Activated CD4-positive, alpha-beta memory T cell treated with anti-CD3 and anti-CD28 coated beads, Interleukin-2, amount 10 ng/mL, durations not matched to agents 7 days and 5 days (primary cell): ENCODE data around the gene RGPD3. TPM values are rescaled to one million over a fixed set of nuclear protein-coding genes. Genes with fewer than 3 reads are reported as not detected.
A peak's percentile ranks its signal among the peaks of the same experiment; 100 is the strongest.
"Not testable (repeated sequence)": the region's sequence is repeated elsewhere in the genome, so short reads cannot be mapped to it uniquely, and the experiment has no call there.

Experiments
- CTCF ChIA-PET: fragments of 350-600 bp; sonication (Branson Sonifier 250); formaldehyde crosslinking; loops from one replicate; lab custom pipeline; 2021; ENCODE audit warnings: antibody characterized with exemption, inconsistent platforms; lab: Charles Lee
- POLR2A ChIA-PET: fragments of 350-600 bp; sonication (Branson Sonifier 250); formaldehyde crosslinking; loops from one replicate; lab custom pipeline; 2021; ENCODE audit warnings: antibody characterized with exemption; lab: Charles Lee
- DNase-seq: peaks from one replicate; pipeline ENCODE4 v3.0.0-alpha.2; 2020
- H3K27ac Mint-ChIP-seq: one replicate; pipeline ENCODE4 v1.8.0; 2021; ENCODE audit warnings: mild to moderate bottlenecking, mixed read lengths
- H3K27me3 Mint-ChIP-seq: one replicate; pipeline ENCODE4 v1.8.0; 2021; ENCODE audit warnings: mixed read lengths
- H3K36me3 Mint-ChIP-seq: one replicate; pipeline ENCODE4 v1.8.0; 2021; ENCODE audit warnings: low read depth, mixed read lengths
- H3K4me1 Mint-ChIP-seq: one replicate; pipeline ENCODE4 v1.8.0; 2021; ENCODE audit warnings: mixed read lengths
- H3K4me3 Mint-ChIP-seq: one replicate; pipeline ENCODE4 v1.8.0; 2021; ENCODE audit warnings: mild to moderate bottlenecking, mixed read lengths
- H3K9me3 Mint-ChIP-seq: one replicate; pipeline ENCODE4 v1.8.0; 2021; ENCODE audit warnings: mixed read lengths
- total RNA-seq, 2 experiments: library from RNA; stranded (reverse); gene quantifications; one replicate each; pipeline ENCODE4 v1.2.3, GENCODE V29; 2021

RGPD3 gene
- total RNA-seq, 2 experiments from 2014 or later, result 0.05 to 0.20 TPM

- H3K9me3 Mint-ChIP-seq, H3K27me3 Mint-ChIP-seq, H3K4me3 Mint-ChIP-seq, POLR2A ChIA-PET, H3K27ac Mint-ChIP-seq, H3K4me1 Mint-ChIP-seq, H3K36me3 Mint-ChIP-seq: not testable (repeated sequence)
- DNase-seq, result peak; percentile 17
- CTCF ChIA-PET, result interaction anchor here (0.6 kb wide), 1 partner anchor 604 kb away, joined by 3 read pairs; no protein-coding TSS in a partner anchor
Observed at GRCh38 chr2:106461882-106462281, 6.3 kb downstream of the RGPD3 start.

DNA sequence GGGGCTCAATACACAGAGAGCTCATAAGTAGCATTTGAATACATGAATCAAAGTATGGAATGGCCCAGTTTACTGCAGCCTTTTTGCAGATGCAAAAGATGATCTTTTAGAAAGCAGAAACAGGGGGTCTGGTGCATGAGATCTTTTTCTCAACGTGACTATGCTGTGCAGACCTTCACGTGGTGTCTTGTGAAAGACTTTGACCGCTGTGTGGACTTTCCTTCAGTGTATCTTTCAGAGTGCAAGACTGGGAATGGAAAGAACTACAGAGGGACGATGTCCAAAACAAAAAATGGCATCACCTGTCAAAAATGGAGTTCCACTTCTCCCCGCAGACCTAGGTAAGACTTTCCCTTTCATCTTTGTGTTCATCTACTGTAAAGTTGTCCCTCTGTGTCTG lies 77.5 kb downstream of the RGPD3 start:
- H3K36me3 Mint-ChIP-seq, H3K27ac Mint-ChIP-seq, POLR2A ChIA-PET, H3K4me3 Mint-ChIP-seq, CTCF ChIA-PET, DNase-seq, H3K4me1 Mint-ChIP-seq, H3K9me3 Mint-ChIP-seq: not testable (repeated sequence)
- H3K27me3 Mint-ChIP-seq, result peaks cover 12% of the 10 kb centered on the region

DNA sequence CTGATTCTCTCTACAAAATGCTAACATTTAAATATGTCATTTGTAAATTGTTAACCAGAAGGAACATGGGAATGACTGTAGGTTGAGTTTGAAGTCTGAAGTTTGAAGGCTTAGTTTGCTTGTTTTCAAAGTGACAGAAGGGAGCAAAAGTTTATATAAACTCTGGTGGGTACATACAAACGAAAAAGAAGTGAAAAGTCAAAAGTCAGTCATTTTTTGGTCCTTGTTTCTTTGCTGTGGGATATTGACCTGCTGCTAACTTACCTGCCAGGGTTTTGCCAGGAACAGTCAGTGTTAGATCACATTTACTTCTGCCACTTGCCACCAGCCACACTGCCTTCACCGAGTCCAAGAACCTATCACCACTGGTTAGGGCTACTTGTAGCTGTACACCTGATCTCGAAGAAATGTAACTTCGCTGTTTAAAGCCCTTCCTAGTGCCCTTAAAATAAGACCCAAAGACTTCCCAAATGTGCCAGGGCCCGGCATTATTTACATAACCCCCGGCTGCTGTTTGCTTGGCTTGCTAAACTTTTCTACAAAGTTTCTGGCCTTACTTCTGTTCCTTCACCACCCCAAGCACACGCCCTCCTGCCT lies 79.3 kb downstream of the RGPD3 start:
- CTCF ChIA-PET, result interaction anchor here (0.6 kb wide), 1 partner anchor 164 kb away, joined by 3 read pairs; no protein-coding TSS in a partner anchor
- DNase-seq, H3K4me3 Mint-ChIP-seq, H3K36me3 Mint-ChIP-seq, H3K4me1 Mint-ChIP-seq, H3K27ac Mint-ChIP-seq, POLR2A ChIA-PET, H3K9me3 Mint-ChIP-seq: not testable (repeated sequence)
- H3K27me3 Mint-ChIP-seq, result peaks cover 14% of the 10 kb centered on the region

- H3K36me3 Mint-ChIP-seq, H3K4me1 Mint-ChIP-seq, POLR2A ChIA-PET, H3K9me3 Mint-ChIP-seq, CTCF ChIA-PET, H3K27ac Mint-ChIP-seq, H3K4me3 Mint-ChIP-seq, DNase-seq: not testable (repeated sequence)
- peaks cover 20% of the 10 kb centered on the region for H3K27me3 Mint-ChIP-seq
Observed at GRCh38 chr2:106384548-106384947, 83.7 kb downstream of the RGPD3 start.

DNA sequence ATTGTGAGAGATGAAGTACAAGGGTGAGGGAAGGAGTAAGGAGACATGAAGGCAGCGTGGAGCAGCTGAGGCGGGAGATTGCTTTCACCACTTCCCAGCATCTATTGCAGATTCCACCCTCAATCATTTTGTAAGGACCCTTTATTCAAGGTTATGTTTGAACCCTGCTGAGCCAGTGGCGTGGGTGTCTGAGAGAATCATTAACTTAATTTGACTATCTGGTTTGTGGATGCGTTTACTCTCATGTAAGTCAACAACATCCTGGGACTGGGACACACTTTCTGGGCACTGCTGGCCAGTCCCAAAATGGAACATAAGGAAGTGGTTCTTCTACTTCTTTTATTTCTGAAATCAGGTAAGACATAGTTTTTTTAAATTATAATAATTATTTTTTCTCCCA lies 86.3 kb downstream of the RGPD3 start:
- H3K4me1 Mint-ChIP-seq, POLR2A ChIA-PET, H3K4me3 Mint-ChIP-seq, DNase-seq, H3K36me3 Mint-ChIP-seq, H3K9me3 Mint-ChIP-seq, CTCF ChIA-PET, H3K27ac Mint-ChIP-seq: not testable (repeated sequence)
- peaks cover 16% of the 10 kb centered on the region for H3K27me3 Mint-ChIP-seq

- H3K36me3 Mint-ChIP-seq, H3K27me3 Mint-ChIP-seq, H3K27ac Mint-ChIP-seq: not testable (repeated sequence)
Observed at GRCh38 chr2:106379567-106379966, 88.6 kb downstream of the RGPD3 start.

DNA sequence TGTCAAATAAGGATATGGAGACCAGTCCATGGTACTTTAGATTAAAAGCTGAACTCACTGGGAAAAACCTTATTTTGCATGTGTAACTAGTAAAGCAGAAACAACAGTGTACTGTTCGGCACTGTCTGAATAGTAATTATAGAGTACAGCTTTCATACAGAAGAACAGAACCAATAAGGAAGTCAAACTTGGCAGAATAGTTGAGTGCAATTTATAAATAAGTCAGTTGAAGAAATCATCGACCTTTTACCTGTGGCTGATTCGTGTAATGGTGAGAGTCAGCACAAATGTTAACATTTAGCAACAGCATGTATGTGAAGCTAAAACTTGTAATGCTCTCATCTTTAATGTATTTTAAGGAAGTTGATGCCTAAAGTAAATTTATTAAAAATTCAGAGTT lies 99.0 kb downstream of the RGPD3 start:
- DNase-seq, H3K4me3 Mint-ChIP-seq, CTCF ChIA-PET, H3K36me3 Mint-ChIP-seq, POLR2A ChIA-PET, H3K27me3 Mint-ChIP-seq, H3K27ac Mint-ChIP-seq, H3K9me3 Mint-ChIP-seq, H3K4me1 Mint-ChIP-seq: not testable (repeated sequence)

More at GRCh38 chr2:106379567-106379966, 88.6 kb downstream of the RGPD3 start:
- POLR2A ChIA-PET, H3K4me3 Mint-ChIP-seq, H3K4me1 Mint-ChIP-seq, DNase-seq, CTCF ChIA-PET, H3K9me3 Mint-ChIP-seq: not testable (repeated sequence)

DNA sequence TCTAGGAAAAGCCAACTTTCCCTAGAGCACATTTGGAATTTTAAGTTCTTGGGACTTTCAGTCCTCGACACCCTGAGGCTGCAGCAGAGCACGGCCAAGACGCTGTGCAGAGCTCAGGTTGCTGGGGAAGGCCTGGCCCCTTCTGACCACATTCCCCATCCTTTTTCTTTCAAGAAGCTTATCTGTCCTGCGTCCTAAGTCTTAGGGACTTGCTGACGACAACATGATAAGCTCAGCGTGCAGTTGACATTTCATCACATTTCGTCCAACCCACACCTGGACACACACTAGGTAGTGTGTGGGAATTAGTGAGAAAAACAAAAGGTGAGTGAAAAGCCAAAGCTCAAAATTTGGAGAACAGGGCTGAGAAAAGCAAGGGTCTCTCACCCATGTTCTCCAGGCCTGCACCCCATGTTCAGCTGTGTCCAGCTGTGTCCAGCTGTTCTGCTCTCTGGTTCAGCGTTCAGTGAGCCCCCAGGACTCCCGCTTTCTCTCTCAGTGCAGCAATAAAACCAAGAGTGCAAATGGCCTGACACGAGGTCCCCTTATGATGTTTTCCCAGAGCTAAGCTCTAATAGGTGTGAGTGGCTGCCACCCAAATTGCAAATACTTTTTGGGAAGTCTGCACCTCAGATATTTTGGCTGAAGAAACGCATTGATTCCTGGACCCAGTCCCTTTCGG lies 101.9 kb downstream of the RGPD3 start:
- no peak for DNase-seq
- Mint-ChIP-seq H3K9me3 (no peaks in the 10 kb centered on the region), H3K36me3 (no peaks in the 10 kb centered on the region), H3K27me3 (peaks cover 16% of the 10 kb centered on the region), H3K4me3 (no peak overlapping the region), H3K27ac (no peak overlapping the region), H3K4me1 (no peaks in the 10 kb centered on the region)
- ChIA-PET POLR2A (no interaction called here), CTCF (no interaction called here)

DNA sequence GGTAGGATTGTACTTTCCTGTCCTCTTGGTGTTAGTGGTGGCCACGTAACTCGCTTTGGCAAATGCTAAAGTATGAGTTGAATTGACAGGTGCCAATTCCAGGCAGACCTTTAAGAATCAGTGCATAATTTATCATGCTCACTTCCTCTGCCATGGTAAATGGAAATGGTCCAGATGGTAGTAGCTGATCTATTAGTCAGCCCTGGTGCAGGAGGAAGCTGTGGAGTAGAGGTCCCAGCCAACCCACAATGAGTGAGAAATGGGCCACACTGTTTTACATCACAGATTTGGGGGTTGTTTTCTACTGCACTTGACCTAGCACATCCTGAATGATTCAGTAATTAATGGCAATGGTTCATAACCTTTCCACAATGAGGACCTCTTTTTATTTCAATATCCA lies 104.4 kb downstream of the RGPD3 start:
- H3K27me3 Mint-ChIP-seq, result peaks cover 21% of the 10 kb centered on the region

GRCh38 chr2:106362789-106363188 lies 105.4 kb downstream of the RGPD3 start:
- Mint-ChIP-seq H3K4me3 (no peak overlapping the region), H3K9me3 (no peaks in the 10 kb centered on the region), H3K27me3 (peaks cover 24% of the 10 kb centered on the region), H3K4me1 (no peaks in the 10 kb centered on the region), H3K36me3 (no peaks in the 10 kb centered on the region), H3K27ac (no peak overlapping the region)
- ChIA-PET CTCF (no interaction called here), POLR2A (no interaction called here)
- no peak for DNase-seq

More for the DNA sequence above, 104.4 kb downstream of the RGPD3 start:
- ChIA-PET CTCF (no interaction called here), POLR2A (no interaction called here)
- DNase-seq, result no peak
- Mint-ChIP-seq H3K36me3 (no peaks in the 10 kb centered on the region), H3K4me1 (no peaks in the 10 kb centered on the region), H3K9me3 (no peaks in the 10 kb centered on the region), H3K27ac (no peak overlapping the region), H3K4me3 (no peak overlapping the region)

DNA sequence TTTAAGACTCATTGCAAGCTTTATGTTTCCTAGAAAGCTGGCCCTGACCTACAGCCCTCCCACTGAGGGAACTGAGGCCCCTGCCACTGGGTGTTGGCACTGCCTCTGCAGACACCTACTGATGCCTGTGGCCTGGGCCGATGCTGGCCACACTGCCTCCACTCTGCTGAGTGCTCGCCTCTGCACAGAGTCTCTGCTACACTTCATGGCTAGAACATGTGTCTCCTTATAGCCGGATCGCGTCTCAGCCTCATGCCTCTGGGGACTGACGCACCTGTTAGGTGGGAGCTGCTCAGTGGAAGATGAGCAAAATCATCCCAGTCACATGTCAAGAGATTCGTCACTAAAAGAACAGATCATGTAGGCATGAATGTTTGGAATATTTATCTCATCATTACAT lies 108.7 kb downstream of the RGPD3 start:
- Mint-ChIP-seq H3K27ac (no peak overlapping the region), H3K36me3 (no peaks in the 10 kb centered on the region), H3K4me3 (no peak overlapping the region), H3K9me3 (no peaks in the 10 kb centered on the region), H3K27me3 (peaks cover 24% of the 10 kb centered on the region), H3K4me1 (no peaks in the 10 kb centered on the region)
- ChIA-PET CTCF (no interaction called here), POLR2A (no interaction called here)
- no peak for DNase-seq

DNA sequence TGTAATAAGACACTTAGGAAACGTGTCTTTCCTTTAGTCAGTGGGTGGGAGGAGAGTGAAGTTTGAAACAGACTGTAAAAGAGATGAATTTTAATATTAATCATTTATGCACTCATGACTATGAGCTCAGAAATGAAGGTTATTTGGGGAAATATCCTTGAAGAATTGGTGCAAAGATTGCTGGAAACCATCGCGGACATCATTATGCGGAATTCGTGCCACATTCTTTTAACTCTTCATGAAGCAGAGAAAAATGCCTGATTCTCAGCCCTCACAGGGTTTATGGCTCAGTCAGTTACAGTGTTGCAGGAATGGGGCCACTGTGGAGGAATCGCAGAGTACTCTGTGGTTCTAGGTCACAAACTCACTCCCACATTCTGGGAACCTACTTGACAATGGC lies 109.7 kb downstream of the RGPD3 start:
- Mint-ChIP-seq H3K4me3 (no peak overlapping the region), H3K27me3 (peaks cover 32% of the 10 kb centered on the region), H3K36me3 (no peaks in the 10 kb centered on the region), H3K9me3 (no peaks in the 10 kb centered on the region), H3K4me1 (no peaks in the 10 kb centered on the region), H3K27ac (no peak overlapping the region)
- POLR2A ChIA-PET, result no interaction called here
- CTCF ChIA-PET, result no interaction called here
- no peak for DNase-seq

DNA sequence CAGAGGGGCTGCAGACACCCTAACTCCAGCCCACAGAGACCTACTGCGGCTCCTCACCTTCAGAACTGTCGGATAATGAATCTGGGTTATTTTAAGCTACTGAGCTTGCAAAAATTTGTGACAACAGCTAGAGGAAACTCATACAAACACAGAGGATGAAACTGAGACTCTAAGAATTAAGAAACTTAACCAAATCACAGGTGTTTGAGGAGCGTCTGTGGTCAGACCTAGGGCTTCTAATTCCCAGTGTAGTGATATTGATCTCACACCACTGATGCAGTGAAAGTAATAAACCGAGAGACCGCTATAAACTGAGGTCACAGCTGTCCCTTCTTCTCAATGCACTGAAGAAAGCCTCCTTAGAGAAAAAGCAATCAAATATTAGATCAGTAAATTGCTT lies 110.1 kb downstream of the RGPD3 start:
- no peak for DNase-seq
- Mint-ChIP-seq H3K27ac (no peak overlapping the region), H3K4me3 (no peak overlapping the region), H3K4me1 (no peaks in the 10 kb centered on the region), H3K36me3 (no peaks in the 10 kb centered on the region), H3K9me3 (no peaks in the 10 kb centered on the region), H3K27me3 (peaks cover 35% of the 10 kb centered on the region)
- CTCF ChIA-PET, result no interaction called here
- POLR2A ChIA-PET, result no interaction called here

- Mint-ChIP-seq H3K27me3 (peaks cover 24% of the 10 kb centered on the region), H3K9me3 (no peaks in the 10 kb centered on the region), H3K4me3 (no peak overlapping the region), H3K4me1 (no peaks in the 10 kb centered on the region), H3K36me3 (no peaks in the 10 kb centered on the region), H3K27ac (no peak overlapping the region)
- ChIA-PET CTCF (no interaction called here), POLR2A (no interaction called here)
- DNase-seq, result no peak
Observed at GRCh38 chr2:106356291-106356690, 111.9 kb downstream of the RGPD3 start.
